HG03521 (cell line): ENCODE results near the gene RPRML.
"Not testable (repeated sequence)": the region's sequence is repeated elsewhere in the genome, so short reads cannot be mapped to it uniquely, and the experiment has no call there.

Experiments used
- ATAC-seq: cut with Tn5 transposase; IDR thresholded peaks from one replicate; pipeline ENCODE4 v1.9.1; 2021; ENCODE audit warnings: mild to moderate bottlenecking, moderate library complexity; ENCODE audit not compliant: unreplicated experiment

RPRML gene

DNA sequence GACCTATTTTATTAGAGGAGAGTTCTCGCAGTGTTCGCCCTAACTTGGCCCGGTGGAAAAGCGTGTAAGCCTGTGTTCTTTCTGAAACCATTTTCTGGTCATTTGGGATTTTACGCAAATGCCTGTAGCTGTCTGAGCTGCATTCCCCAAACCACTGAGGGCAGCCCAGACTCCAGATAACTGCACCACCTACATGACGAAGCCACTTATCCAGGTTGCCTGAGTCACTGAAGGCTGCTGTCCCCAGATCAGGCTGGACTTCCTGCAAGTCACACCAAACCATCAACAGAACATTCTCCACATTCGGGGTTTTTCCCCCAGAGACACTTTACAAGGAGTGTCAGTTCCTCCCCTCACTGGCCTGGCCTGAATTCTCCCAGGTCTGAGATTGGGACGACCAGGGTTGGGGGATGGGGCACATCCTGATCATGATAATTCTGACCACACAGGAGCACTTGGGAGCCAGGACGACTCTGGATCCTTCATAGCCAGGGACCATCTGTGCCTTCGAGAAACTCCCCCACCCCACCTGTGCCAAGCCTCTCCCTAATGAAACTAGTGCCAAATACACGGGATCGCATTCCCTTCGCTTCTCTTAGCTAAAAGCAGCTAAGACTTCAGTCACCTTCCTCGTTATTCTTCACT is 2.3 kb downstream of the RPRML start:
- ATAC-seq, result no peak

DNA sequence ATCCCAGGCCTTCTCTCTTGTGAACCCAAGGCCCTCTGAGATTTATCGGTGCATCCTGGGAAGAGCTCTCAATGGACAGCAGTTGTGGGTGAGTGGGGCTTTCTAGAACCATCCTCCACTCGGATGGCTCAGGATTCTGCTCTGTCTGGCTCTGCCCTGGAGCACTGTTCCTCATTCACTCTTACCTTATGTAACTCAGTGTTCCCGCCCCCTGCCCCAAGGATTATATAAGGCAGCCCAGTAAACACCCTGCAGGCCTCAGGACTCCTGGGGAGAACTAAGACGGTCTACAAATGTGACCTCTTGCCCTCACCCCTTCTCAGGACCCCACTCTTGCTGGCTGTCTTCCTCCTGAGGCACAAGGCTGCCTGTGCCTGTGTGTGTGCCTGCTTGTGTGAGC is 3.8 kb downstream of the RPRML start:
- ATAC-seq, result no peak

DNA sequence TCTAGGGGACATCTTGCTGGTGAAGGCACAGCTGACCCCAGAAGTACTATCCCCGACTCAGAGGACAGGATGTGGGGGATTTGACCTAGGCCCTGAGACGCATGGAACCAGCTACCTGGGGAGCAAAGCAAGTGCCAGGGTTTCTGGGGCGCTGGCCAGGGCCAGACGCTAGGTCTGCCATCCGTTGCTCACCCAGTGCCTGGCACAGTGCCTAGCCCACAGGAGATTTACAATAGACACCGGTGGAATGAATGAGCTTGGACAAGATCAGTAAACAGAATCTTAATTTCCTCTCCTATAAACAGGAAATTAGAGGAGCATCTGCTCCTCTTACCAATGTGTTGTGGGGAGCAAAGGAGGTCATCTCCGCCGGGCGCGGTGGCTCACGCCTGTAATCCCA is 5.0 kb downstream of the RPRML start:
- ATAC-seq, result no peak

DNA sequence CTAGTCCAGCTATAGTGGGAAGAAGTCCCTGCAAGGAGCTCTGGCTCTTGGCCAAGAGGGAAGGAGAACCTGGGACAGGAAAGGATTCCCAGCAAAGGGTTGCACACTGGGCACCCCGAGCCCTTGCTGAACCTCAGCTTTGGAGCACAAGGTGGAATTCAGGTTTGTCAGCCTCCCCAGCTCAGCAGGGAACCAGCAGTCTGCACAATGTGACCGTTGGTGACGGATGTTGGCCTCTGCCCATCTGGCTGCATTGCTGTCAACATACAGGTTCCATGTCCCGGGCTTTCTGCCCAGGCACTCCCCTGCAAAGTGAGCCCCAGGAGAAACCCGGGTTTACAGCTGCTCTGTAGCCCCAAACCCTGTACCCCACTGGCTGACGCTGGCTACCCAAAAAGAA is 6.7 kb downstream of the RPRML start:
- no peak for ATAC-seq

DNA sequence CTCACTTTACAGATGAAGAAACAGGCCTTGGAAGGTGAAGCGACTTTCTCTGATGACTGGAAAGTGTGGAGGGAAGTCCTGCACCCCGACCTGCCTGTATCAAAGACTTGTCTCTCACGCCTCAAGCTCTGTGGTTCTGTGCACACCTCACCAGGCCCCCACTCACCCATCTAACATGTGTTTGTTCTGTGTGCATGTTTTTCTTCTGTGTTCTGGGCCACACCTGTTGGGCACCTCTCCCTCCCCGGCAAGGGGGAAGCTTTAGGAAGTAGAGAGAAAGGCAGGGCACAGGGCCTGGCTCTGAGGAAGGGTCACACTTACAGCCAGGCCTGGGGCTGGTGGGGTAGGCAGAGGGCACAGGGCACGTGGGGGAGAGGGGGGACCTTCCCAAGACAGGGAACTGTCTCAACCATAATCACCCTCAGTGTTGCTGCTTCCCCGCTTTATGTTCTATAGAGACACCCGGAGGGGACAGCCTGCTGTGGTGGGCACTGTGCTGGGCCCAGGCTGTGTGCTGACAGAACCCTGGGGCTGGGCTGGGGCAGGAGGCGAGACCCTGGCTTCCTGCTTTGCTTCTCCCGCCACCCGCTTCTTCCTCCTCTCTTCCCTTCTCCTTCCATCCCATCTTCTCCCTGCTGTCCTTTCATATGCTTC is 7.3 kb downstream of the RPRML start:
- no peak for ATAC-seq

DNA sequence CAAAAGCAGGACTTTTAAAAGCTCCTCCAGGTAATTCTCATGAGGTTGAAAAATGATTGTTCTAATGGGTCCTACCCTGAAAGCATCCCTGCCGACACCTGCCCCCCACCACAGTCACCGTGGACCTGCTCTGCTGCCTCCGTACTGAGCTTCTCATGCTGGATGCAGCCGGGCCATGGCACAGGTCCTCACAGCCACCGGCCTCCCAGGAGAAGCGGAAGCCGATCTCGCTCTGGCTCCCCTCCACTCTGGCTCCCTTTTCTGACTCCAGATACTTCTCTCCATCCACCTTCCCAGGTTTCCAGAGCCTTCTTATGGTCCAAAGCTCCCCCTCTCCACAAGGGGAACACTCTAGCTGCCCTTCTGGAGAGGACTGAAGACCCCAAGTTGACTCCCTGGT is 10.2 kb downstream of the RPRML start:
- ATAC-seq, result no peak

DNA sequence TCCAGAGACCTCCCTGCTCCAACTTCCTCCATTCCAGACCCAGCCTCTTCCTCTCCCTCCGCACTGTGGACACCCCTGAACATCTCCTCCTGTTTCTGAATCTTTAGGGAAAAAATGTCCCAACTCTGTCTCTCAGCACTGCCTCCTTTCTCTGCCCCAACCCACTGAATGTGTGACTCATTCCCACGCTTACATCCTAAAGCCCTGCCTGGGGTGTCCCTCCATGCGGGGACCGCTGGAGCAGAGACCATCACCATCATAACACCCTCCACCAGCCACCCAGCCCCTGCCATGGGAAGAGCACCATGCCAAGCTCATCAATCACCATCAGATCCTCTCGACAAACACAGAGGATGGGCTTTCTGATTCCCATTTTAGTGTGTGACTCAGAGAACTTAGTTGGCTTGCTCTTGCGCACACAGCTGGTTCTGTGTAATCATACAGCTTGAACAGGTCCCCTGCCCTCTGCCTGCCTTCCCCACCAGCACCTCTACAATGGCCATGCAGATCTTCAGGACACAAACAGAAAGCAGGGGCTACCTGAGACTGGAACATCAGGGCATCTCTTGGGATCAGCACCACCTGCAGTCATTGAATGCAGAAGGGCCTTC is 10.7 kb downstream of the RPRML start:
- ATAC-seq, result no peak

DNA sequence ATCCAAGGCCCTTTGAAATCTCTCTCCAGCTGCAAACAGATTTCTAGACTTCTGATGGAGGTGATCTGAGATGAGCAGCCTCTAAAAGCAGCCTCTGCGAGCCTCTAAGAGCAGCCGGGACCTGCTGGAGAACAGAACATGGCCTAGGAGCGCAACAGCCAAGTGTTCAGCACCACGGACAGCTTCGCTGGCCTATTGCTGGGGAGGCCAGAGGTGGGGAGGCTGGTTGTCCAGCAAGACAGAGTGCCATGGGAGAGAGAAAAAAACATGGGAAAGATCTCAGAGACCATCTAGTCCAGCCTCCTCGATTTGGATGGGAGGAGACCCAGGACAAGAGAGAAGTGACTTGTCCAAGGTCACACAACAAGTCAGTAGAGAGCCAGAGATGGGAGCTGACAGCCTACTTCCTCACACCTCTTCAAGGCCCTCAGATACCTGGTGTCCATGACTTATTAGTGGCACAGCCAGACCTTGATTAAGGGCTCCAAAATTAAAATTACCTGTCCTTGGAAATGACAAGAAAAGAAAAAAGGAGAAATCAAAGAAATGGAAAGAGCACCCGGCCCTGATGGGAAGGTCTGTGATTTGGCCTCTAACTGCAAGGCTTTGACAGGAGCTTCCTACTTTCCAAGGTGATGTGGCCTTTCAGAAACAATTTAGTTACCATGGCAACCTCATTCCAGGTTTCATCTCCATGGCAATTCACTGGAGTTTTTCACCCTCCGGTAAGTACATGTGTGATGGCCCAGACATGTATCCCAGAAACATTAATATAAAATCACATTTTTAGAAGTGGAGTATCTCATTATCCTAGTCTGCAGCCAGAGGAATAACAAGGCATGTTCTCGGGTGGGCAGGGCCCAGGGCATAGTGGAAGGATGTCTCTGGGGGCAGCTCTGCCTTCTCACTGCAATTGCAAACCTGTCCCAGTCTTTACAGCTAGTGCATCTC is 14.5 kb downstream of the RPRML start:
- ATAC-seq, result no peak

DNA sequence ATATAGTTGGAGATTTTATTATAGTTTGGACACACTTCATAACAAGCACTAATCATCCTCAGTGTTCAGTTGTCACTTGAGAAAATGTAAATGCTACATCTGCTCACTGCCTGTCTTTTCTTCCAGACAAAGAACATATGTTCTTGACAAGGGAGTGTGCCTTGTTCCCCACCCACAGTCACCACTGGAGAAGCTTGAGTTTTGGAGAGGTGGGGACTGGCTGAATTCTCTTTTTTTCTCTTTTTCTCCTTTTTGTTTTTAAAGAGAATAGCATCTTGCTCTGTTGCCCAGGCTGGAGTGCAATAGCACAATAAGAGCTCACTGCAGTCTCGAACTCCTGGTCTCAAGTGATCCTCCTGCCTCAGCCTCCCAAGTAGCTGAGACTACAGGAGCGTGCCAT is 15.5 kb downstream of the RPRML start:
- no peak for ATAC-seq

DNA sequence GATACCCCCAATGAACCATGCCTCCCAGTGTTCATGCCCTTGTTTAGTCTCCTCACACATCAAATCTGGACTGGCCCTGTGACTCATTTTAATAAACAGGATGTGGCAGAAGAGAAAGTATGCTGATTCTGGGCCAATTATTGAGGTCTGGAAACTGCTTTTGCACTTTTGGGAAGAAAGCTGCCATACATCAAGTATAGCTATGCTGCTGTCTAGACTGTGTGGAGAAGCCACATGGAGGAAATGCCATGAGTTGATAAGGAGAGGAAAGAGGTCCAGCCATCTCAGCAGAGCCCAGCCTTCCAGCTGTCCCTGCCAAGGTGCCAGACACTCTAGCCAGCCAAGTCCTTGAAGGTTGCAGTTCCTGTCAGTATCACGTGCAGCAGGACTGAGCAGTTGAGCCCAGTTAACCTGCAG is 16.7 kb downstream of the RPRML start:
- ATAC-seq, result no peak

DNA sequence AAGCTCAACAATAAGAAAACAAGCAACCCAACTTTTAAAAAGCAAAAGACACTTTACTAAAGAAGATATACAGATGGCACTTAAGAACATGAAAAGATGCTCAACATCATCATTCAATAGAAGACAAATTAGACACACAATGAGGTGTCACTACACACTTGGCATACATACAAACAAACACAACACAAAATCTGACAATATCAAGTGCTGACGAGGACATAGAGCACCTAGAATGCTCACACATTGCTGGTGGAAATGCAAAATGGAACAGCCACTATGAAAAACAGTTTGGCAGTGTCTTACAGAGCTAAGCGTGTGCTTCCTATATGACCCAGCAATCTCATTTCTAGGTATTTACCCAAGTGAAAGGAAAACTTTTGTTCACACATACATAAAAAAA is 18.9 kb downstream of the RPRML start:
- ATAC-seq, result no peak

DNA sequence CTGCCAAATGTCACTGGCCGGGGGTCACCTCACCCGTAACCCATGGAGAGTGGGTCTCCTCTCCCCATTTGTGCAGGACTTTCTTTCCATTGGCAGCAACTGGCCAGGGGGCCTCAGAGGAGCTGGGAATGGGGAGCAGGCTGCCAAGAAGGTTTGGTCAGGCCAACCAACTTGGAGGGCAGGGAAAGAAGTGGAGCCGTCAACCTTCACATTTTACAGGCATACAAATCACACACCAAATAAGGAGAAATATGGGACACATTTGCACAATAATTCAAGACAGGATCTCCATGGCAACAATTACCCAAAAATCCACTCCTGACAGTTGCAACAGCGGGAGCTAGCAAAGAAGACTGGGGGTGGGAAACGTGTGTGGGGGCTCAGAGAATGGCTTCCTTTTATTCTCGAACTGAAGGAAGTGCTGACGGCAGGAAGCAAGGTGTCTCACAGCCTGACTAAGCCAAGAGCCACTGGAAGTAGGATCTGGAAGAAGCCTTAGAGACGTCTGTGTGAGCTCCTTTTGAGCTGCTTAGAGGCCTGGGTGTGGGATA is 20.9 kb downstream of the RPRML start:
- no peak for ATAC-seq

DNA sequence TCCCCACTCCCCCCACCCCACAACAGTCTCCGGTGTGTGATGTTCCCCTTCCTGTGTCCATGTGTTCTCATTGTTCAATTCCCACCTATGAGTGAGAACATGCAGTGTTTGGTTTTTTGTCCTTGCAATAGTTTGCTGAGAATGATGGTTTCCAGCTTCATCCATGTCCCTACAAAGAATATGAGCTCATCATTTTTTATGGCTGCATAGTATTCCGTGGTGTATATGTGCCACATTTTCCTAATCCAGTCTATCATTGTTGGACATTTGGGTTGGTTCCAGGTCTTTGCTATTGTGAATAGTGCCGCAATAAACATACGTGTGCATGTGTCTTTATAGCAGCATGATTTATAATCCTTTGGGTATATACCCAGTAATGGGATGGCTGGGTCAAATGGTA is 25.9 kb downstream of the RPRML start:
- not testable (repeated sequence) for ATAC-seq

DNA sequence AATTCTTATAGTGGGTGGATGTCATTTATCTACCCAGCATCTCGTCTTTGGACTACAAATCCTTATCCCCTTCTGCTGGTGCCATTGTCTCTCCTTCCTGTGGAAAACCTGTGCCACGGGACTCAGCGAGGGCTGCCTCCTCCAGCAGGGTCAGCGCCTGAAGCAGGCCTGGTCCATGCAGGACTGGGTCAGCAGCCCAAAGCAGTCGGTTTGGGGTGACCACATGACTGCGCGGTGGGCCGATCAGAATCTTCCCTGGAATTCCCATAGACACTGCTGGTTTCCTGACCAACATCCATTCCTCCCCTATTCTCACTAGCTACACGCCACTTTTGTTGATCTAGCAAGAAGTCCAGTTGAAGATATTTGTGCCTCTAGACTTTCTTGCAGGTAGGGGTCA is 26.9 kb downstream of the RPRML start:
- ATAC-seq, result no peak

DNA sequence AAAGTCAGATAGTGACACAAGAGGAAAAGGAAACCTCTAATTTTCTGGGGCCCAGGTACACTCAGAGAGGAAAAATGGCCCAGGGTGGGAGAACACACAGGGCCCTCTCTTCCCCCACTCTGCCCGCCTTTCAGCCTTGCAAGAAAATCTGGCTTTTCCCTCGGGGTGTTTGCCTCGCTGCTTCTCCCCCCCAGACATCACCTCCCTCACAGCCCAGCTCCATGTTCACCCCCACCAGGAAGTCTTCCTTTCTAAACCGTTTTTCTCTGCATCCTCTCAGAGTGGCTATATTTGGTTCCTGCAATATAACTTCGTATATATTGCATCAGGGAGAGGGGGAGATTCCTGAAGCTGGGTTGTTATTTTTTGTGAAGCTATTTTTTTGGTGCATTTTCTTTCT is 27.3 kb downstream of the RPRML start:
- no peak for ATAC-seq

DNA sequence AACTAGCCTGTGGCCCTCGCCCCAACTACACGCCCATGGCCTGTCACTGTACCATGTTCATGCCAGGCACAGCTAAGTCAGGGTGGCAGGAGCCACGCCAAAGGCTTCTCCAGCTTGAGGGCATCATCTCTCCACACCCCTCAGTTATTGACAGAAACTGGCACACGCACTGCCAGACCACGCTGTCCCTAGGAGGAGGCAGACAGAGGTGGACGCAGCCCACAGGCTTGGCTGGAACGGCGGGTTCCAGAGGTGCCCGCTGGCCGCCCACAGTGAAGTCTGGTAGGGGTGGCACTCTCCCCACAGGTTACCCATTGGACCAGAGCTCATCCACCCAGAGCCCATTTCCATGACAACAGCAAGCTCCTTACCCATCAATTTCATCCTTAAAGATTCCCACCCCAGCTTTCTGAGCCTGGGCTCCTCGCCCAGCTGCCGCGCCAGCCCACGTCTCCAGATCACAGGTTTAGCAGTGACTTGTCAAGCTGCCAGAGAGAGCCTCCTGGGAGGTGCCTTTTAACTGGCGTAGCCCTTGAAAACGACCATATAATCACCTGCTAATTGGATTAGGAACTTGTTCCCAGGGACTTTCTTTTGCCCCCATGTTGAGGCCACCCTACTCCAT is 27.9 kb downstream of the RPRML start:
- no peak for ATAC-seq

DNA sequence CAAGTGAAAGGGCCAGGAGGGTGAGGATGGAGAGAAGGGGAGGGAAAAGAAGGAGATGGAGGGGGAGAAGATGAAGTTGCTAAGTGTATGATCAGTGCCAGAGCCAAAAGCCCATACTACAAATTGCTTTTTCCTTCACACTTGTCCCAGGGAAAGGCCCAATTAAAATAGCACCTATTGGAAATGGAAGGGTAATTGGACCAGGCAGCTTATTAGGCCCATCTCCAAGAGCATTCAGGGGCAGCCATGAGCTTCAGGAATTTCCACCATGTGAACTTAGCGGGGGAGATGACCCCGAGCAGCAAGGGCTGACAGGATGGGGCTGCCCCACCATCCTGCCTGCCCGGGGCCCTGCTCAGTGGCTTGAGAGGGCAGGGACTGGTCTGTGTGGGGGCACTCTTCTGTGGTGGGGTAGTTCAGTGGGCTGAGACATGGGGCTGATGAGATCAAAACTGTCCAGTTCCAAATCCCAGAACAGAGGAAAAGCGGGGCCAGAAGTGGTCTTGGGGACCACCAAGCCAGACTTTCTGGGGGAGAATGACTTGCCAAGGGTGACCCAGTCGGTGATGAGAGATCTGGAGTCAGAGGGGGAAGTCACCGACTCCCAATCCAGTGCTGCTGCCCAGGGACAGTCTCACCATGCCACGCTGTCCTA is 28.6 kb downstream of the RPRML start:
- ATAC-seq, result no peak

DNA sequence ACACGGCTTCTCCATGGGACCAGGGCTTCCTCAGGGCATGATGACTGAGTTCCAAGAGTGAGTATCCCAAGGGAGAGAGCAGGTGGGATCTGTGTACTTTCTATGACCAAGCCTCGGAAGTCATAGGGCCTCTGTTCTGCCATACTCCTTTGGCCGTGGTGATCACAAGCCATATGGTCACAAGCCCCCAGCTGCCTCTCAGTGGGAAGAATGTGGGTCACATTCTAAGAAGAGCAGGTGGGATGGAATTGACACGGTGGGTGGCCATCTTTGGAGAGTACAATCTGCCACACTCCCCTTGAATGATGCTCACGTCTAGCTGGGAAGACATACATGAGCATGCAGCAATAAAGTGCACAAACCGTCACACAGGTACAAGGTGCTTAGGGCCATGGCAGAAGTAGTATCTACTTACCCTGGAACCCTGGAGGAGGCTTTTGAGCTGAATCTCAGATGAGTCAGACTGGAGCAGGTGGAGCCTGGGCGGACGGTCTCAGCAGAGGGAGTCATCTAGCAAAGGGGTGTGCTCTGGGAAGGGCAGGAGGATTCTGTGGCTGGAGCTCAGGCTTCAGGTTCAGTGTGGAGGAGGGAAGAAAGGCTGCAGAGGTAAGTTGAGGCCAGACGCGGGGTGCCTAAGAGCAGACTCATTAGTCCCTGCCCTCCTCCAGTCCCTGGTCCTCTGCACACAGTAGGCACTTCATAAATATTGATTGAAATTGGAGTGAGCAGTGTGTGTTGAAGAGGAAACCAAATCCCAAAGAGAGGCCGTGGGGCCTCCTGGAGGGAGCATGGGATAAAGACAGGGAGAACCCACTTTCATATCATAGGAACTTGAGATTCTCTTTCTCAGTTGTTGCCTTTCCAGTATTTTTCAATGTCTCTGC is 29.5 kb downstream of the RPRML start:
- ATAC-seq, result no peak

DNA sequence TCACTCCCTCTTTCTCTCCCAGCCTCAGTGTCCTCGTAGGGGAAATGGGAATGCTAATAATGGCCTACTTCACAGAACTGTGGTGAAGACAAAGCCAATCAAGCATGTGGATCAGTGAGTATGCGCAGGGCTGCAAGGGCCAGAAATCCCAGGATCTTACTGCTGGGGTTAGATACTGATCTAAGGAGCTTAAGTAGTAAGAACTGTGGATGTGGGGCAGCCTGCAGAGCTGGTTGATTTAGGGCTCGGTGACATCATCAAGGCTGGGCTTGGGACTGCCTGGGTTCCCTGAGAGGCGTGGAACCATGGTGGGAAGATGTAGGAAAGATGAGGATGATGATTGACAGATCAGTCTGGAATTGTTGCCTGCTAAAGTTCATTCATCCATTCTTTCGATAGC is 30.5 kb downstream of the RPRML start:
- no peak for ATAC-seq
